SJSA1 (cell line): Measurements from ENCODE around the gene CHST9. TPM values are rescaled to one million over a fixed set of nuclear protein-coding genes. Genes with fewer than 3 reads are reported as not detected.
"Not testable (repeated sequence)": the region's sequence is repeated elsewhere in the genome, so short reads cannot be mapped to it uniquely, and the experiment has no call there.

Source experiments
- DNase-seq, 2 experiments: peaks; one replicate each; pipeline ENCODE4 v3.0.0-alpha.2; 2015 to 2020; ENCODE audit warnings: low spot score in 2 of 2, low read depth in 1 of 2
- H3K27ac ChIP-seq: fragments of 250-450 bp; sonication (Bioruptor Pico); 2 replicates; pipeline ENCODE4 v1.5.1; 2020; ENCODE audit warnings: mild to moderate bottlenecking, moderate library complexity
- H3K27me3 ChIP-seq: fragments of 250-450 bp; sonication (Bioruptor Pico); replicated peaks from 2 replicates; pipeline ENCODE4 v1.5.1; 2020; ENCODE audit warnings: mild to moderate bottlenecking, moderate library complexity
- H3K36me3 ChIP-seq: fragments of 250-450 bp; sonication (Bioruptor Pico); 2 replicates; pipeline ENCODE4 v1.5.1; 2020; ENCODE audit warnings: mild to moderate bottlenecking
- H3K4me1 ChIP-seq: fragments of 250-450 bp; sonication (Bioruptor Pico); replicated peaks from 2 replicates; pipeline ENCODE4 v1.6.1; 2021; ENCODE audit warnings: mild to moderate bottlenecking
- H3K4me3 ChIP-seq: fragments of 250-450 bp; sonication (Bioruptor Pico); 2 replicates; pipeline ENCODE4 v1.5.1; 2020; ENCODE audit warnings: mild to moderate bottlenecking
- H3K9me3 ChIP-seq: fragments of 250-450 bp; sonication (Bioruptor Pico); replicated peaks from 2 replicates; pipeline ENCODE4 v1.5.1; 2020; ENCODE audit warnings: mild to moderate bottlenecking
- total RNA-seq: library from RNA; depleted of rRNA; stranded (reverse); fragments of >200 nt; shearing (Covaris generic); gene quantifications from 2 replicates; pipeline ENCODE4 v1.2.3, GENCODE V29; 2014

The CHST9 gene
- total RNA-seq, 1 experiment from 2014 or later: not detected

DNA sequence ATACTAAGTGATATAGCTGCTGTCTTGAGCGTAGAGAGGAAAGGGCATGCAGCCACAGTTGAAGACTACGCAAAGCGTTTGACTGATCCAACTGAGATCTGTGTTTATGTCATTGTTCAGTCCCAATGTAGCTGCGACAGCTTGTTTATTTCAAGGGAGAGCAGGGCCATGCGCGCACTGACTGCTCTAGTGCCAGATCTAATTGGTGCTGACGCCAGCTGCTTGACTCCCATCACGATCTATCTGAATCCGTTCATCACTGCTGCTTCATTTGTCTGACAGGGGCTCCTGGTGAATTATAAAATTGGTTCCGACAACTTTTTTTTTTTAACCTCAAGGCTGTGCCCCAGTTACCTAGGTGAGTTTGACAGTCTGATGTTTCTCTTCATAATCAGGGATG, 75.7 kb downstream of the CHST9 start:
- Histone ChIP-seq H3K4me1 (no peaks in the 10 kb centered on the region), H3K27me3 (no peaks in the 10 kb centered on the region), H3K36me3 (no peaks in the 10 kb centered on the region), H3K27ac (no peak overlapping the region), H3K4me3 (no peak overlapping the region), H3K9me3 (no peaks in the 10 kb centered on the region)
- DNase-seq: no peak

DNA sequence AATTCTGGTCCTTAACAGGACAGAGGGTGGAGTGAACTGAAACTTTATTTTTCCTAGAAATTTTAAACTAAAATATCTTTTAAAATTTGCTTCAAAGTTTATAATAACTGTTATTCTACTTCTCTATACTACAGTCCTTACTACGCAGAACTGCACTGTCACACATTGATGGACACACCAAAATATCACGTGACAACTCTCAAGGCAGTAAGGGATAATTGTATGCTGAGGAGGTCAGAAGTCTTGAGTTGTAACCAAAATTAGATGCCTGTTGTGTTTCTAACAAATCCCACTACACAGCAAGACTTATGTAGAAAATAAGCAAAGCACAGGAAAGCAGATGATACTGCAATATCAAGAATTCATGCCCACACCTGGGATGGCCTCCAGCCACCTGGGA, 76.3 kb downstream of the CHST9 start:
- H3K4me3 ChIP-seq: no peak overlapping the region
- H3K36me3 ChIP-seq: no peaks in the 10 kb centered on the region
- no peaks in the 10 kb centered on the region for H3K9me3 ChIP-seq
- H3K4me1 ChIP-seq: no peaks in the 10 kb centered on the region
- H3K27ac ChIP-seq: no peak overlapping the region
- no peaks in the 10 kb centered on the region for H3K27me3 ChIP-seq
- no peak for DNase-seq

DNA sequence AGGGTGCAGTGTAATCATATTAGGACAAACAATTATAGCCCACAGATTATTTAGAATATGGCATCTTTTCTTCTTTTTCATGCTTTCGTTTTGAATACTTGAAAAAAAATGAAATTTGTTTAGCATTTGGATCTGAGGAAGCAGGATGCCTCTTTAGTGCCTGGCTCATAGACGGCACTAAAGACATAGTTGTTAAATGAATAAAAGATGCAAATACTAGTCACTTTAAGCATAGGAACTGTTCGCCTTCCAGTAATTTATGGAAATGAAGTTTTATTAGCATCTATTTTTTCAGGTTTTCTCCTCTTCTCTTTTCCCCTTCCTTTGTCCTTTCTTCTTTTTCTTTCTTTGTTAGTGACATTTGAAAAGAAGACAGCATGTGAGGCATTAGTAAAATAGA, 80.4 kb downstream of the CHST9 start:
- Histone ChIP-seq H3K27ac (no peak overlapping the region), H3K9me3 (no peaks in the 10 kb centered on the region)
- DNase-seq: no peak

DNA sequence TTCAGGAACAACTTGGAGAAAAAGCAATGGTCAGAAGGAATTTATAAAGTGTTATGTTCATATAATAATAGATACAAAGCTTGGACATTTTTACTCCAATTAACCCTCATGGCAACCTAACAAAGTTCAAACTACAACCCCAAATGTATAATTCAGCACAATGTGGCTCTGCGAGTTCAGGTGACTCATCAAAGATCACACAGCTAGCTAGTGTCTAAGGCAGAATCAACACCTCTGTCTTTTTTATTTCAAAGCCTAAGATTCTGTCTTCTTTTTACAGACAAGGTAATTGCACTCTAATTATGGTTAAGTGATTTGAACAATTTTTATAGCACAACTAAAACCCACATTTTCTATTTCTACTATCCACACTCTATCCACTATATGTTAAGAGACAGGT, 90.5 kb downstream of the CHST9 start:
- no peaks in the 10 kb centered on the region for H3K27me3 ChIP-seq
- no peak for DNase-seq

More for the DNA sequence above, 80.4 kb downstream of the CHST9 start:
- no peaks in the 10 kb centered on the region for H3K27me3 ChIP-seq
- no peaks in the 10 kb centered on the region for H3K36me3 ChIP-seq
- H3K4me3 ChIP-seq: no peak overlapping the region
- no peaks in the 10 kb centered on the region for H3K4me1 ChIP-seq

DNA sequence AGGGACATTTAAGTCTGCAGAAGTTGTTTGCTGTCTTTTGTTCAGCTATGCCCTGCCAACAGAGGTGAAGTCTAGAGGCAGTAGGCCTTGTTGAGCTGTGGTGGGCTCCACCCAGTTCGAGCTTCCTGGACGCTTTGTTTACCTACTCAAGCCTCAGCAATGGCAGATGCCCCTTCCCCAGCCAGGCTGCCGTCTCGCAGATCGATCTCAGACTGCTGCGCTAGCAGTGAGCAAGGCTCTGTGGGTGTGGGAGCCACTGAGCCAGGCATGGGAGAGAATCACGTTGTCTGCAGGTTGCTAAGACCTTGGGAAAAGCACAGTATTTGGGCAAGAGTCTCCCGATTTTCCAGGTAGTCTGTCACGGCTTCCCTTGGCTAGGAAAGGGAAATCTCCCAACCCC, 91.8 kb downstream of the CHST9 start:
- not testable (repeated sequence) for H3K27me3 ChIP-seq, H3K4me1 ChIP-seq, DNase-seq, H3K4me3 ChIP-seq, H3K36me3 ChIP-seq, H3K9me3 ChIP-seq, H3K27ac ChIP-seq

More for the DNA sequence above, 90.5 kb downstream of the CHST9 start:
- no peak overlapping the region for H3K4me3 ChIP-seq
- no peaks in the 10 kb centered on the region for H3K4me1 ChIP-seq
- no peaks in the 10 kb centered on the region for H3K9me3 ChIP-seq
- no peak overlapping the region for H3K27ac ChIP-seq
- no peaks in the 10 kb centered on the region for H3K36me3 ChIP-seq

DNA sequence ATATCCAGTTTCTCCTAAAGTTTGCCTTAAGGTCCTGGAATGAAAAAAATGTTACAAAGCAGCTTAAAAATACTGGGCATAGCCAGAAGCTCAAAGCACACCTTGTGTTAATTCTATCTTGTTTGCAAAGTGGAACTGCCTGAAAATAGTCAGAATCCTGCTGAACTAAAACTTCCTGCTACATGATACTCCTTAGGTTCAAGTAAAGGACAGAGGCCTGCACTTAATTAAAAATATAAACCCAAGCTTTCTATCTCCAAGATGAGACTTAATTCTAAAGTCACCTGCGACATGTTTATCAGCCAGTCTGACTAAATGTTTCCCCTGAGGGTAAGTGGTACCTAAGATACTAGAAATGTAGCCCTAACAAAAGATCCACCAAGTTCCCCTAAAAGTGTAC, 103.4 kb downstream of the CHST9 start:
- H3K27ac ChIP-seq: no peak overlapping the region
- H3K9me3 ChIP-seq: no peaks in the 10 kb centered on the region
- H3K36me3 ChIP-seq: no peaks in the 10 kb centered on the region
- no peaks in the 10 kb centered on the region for H3K4me1 ChIP-seq
- no peaks in the 10 kb centered on the region; the same call in 1 of the 2 replicates for H3K27me3 ChIP-seq
- H3K4me3 ChIP-seq: no peak overlapping the region
- no peak for DNase-seq

DNA sequence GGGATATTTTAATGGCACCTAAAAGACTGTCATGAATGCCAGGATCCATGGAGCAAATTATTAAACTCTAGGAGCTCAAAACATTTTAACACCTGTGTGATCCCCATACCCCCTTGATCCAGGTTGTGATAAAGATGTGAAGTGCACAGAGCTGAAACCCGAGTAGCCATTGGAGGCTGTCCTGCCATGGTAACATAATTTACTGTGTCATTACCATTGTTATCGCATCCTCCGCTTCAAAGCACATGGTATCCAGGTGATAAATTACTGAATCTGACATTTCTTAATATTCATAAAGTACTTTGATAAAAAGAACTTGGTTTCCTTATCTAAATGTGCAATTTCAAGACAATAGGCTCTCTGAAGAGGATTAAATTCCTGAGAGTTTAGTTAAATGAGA, 109.3 kb downstream of the CHST9 start:
- DNase-seq: no peak
- Histone ChIP-seq H3K27me3 (no peaks in the 10 kb centered on the region), H3K9me3 (no peaks in the 10 kb centered on the region), H3K4me1 (no peaks in the 10 kb centered on the region), H3K4me3 (no peak overlapping the region), H3K27ac (no peak overlapping the region), H3K36me3 (no peaks in the 10 kb centered on the region)

GRCh38 chr18:27073404-27073830, 111.7 kb downstream of the CHST9 start:
- H3K4me1 ChIP-seq: no peaks in the 10 kb centered on the region
- no peaks in the 10 kb centered on the region for H3K9me3 ChIP-seq
- H3K4me3 ChIP-seq: no peak overlapping the region
- no peaks in the 10 kb centered on the region for H3K36me3 ChIP-seq
- H3K27me3 ChIP-seq: no peaks in the 10 kb centered on the region
- DNase-seq: no peak
- no peak overlapping the region for H3K27ac ChIP-seq

DNA sequence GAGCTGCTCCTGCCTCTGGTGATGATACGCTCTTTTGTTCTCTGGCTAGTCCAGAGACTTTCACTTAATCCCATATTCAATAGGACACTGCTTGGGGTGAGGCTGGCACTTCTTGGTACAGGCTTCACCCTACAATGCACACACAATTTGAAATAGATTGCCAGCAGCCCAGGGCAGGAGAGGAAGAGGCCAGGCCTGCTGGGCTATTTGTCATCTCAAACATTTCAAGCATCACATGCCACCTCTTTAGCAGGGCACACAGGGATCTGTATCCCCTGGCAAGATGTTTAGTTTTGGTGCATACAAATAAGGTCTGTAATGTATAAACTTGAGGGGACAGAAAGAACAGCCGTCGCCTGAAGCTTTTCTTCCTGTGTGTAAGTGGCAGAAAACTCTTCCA, 120.4 kb downstream of the CHST9 start:
- no peaks in the 10 kb centered on the region; the same call in 1 of the 2 replicates for H3K27me3 ChIP-seq
- no peaks in the 10 kb centered on the region for H3K36me3 ChIP-seq
- DNase-seq: no peak
- no peaks in the 10 kb centered on the region for H3K9me3 ChIP-seq
- no peaks in the 10 kb centered on the region for H3K4me1 ChIP-seq
- no peak overlapping the region for H3K27ac ChIP-seq
- no peak overlapping the region for H3K4me3 ChIP-seq

DNA sequence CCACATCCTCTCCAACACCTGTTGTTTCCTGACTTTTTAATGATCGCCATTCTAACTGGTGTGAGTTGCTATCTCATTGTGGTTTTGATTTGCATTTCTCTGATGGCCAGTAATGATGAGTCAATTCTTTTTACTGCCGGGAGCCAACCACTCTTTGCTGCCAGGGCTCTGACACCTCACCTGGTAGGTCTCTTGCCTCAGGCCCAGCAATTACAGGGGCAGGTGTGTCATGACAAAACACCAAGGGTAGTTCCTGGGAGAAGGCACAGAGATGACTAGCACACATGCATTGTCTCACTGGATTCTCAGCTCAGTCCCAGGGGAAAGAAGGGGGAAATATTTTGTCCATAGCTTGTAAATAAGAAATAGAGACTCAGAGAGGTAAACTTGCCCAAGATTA, 122.3 kb downstream of the CHST9 start:
- no peak for DNase-seq
- Histone ChIP-seq H3K36me3 (no peaks in the 10 kb centered on the region), H3K27me3 (no peaks in the 10 kb centered on the region; the same call in 1 of the 2 replicates), H3K27ac (no peak overlapping the region), H3K4me3 (no peak overlapping the region), H3K9me3 (no peaks in the 10 kb centered on the region), H3K4me1 (no peaks in the 10 kb centered on the region)

- H3K4me1 ChIP-seq: no peaks in the 10 kb centered on the region
- no peak overlapping the region for H3K27ac ChIP-seq
- DNase-seq: no peak
- no peaks in the 10 kb centered on the region for H3K9me3 ChIP-seq
- H3K4me3 ChIP-seq: no peak overlapping the region
- no peaks in the 10 kb centered on the region; the same call in 1 of the 2 replicates for H3K27me3 ChIP-seq
- no peaks in the 10 kb centered on the region for H3K36me3 ChIP-seq
Measured at GRCh38 chr18:27061488-27062095, 123.5 kb downstream of the CHST9 start.

DNA sequence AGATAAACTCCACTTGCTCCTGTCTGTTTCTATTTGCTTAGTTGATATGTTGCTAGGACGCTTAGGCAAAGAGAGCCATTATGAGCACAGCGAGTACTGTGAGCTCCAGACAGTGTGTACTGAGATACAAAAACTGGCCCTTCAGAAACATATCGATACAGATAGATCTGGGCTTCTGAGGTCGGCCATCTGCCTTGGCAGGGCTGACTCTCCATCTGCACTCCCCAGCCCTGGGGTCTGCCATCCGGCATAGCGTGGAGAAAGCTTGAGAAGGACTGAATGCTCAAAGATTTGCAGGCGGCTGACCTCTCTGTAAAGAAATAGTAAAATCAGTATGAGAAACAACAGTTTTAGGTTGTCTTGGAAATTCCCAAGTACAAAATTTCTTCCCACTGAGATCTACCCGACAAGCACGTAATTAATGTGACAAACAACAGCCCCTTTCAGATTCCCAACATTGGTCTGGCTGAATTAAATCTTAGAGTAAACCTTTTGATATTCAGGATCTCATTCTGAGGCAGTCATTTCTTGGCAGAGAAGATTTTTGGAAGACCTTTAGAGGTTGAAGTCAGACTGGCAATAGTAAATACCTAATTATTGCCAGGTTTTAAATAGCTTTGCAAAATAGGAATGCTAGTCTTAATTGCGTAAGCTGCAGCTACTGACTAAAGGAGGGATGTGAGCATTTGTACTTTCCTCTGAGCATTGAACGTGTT, 127.4 kb downstream of the CHST9 start:
- Histone ChIP-seq H3K4me3 (no peak overlapping the region), H3K4me1 (no peaks in the 10 kb centered on the region), H3K27me3 (no peaks in the 10 kb centered on the region; the same call in 1 of the 2 replicates), H3K36me3 (no peaks in the 10 kb centered on the region), H3K27ac (no peak overlapping the region), H3K9me3 (no peaks in the 10 kb centered on the region)
- DNase-seq: no peak

DNA sequence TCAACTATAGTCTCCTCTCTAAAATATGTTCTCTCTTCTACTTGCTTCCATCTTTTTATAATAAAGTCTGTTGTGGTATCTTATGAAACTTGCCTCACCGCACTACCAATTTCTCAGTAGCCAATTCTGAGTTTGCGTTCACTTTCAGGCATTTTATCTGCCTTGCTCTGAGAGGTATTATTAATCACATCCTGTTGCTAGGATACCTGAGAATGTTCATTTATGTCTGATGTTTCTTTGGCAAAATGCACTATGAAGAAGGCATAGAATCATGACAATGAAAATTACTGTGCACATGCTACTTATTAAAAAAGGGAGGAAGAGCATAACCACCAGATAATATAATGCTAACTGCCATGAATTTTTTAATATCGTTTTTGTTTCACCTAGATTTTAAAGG, 130.2 kb downstream of the CHST9 start:
- Histone ChIP-seq H3K4me1 (no peaks in the 10 kb centered on the region), H3K27me3 (no peaks in the 10 kb centered on the region; the same call in 1 of the 2 replicates), H3K4me3 (no peak overlapping the region), H3K27ac (no peak overlapping the region), H3K9me3 (no peaks in the 10 kb centered on the region), H3K36me3 (no peaks in the 10 kb centered on the region)
- no peak for DNase-seq

- DNase-seq: no peak
- Histone ChIP-seq H3K27ac (no peak overlapping the region), H3K4me3 (no peak overlapping the region), H3K36me3 (no peaks in the 10 kb centered on the region), H3K4me1 (no peaks in the 10 kb centered on the region), H3K27me3 (no peaks in the 10 kb centered on the region; the same call in 1 of the 2 replicates), H3K9me3 (no peaks in the 10 kb centered on the region)
Measured at GRCh38 chr18:27049969-27050368, 135.1 kb downstream of the CHST9 start.
